ENCODE results near the gene CDK19. TPM values are rescaled to one million over a fixed set of nuclear protein-coding genes. Genes with fewer than 3 reads are reported as not detected.

CDK19 gene
- total and polyA plus RNA-seq, 2 of the 4 experiments (the other 2 are of a cell fraction) = 6.0 to 6.8 TPM

DNA sequence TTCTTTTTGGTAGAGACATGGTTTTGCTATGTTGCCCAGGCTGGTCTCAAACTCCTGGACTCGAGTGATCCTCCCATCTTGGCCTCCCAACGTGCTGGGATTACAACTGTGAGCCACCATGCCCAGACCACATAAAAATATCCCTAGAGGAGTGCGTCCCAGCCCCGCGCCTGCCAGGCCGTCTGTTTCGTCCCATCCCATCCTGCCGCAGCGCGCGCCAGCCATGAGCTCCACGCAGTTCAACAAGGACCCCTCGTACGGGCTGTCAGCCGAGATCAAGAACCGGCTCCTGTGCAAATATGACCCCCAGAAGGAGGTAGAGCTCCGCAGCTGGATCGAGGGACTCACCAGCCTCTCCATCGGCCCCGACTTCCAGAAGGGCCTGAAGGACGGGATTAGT is 42.7 kb upstream of the CDK19 start:
- ChIA-PET CTCF (no interaction called here), POLR2A (ENCODE audit: unreplicated experiment) (no interaction called here)
- no peak overlapping the region for H4K5ac ChIP-seq (ENCODE audit: low read depth, low read length)
- H2AK5ac ChIP-seq (ENCODE audit: low read depth, low read length) = no peak overlapping the region
- no peaks in the 10 kb centered on the region for H3K9me3 ChIP-seq (ENCODE audit: control insufficient read depth, insufficient read depth, low read length)
- no peak overlapping the region for H3K27ac ChIP-seq (ENCODE audit: insufficient read depth, low read length)
- no peaks in the 10 kb centered on the region for H3K36me3 ChIP-seq (ENCODE audit: control insufficient read depth, insufficient read depth, low read length)
- no peak overlapping the region for H2BK15ac ChIP-seq (ENCODE audit: low read depth, low read length)
- H4K91ac ChIP-seq (ENCODE audit: insufficient read depth, low read depth, low read length) = no peak overlapping the region
- H3K9me1 ChIP-seq (ENCODE audit: insufficient read depth, low read length) = no peaks in the 10 kb centered on the region
- dilution Hi-C loops (cut with HindIII; ENCODE audit: low sequenced_read_pairs, unreplicated experiment) = no loop called here
- whole genome bisulfite sequencing, 2 experiments (ENCODE audit: extremely low coverage in 2 of 2, insufficient read length in 1 of 2) = 94% methylated on average over 13 of the region's 21 CpGs; no CpG with 5 or more reads in 1 of the 2 experiments
- no peak overlapping the region for H3K14ac ChIP-seq (replicated peaks; ENCODE audit: low read depth, low read length)
- TF ChIP-seq MXI1 (IDR thresholded peaks at IDR 0.05; ENCODE audit: borderline replicate concordance, low read depth, low read length) (no peak), RFX5 (IDR thresholded peaks at IDR 0.05; ENCODE audit: low read depth, low read length) (no peak), NFE2L2 (IDR thresholded peaks at IDR 0.05; ENCODE audit: low read depth, low read length) (no peak), SMC3 (IDR thresholded peaks at IDR 0.05; ENCODE audit: low read depth, low read length) (no peak), RCOR1 (IDR thresholded peaks at IDR 0.05; ENCODE audit: insufficient replicate concordance, low read length) (no peak), CHD1 (IDR thresholded peaks at IDR 0.05; ENCODE audit: low read depth, low read length) (no peak), MAFK (IDR thresholded peaks at IDR 0.05; ENCODE audit: low read depth, low read length) (no peak), BHLHE40 (IDR thresholded peaks at IDR 0.05; ENCODE audit: low read depth, low read length) (no peak), POLR2A (IDR thresholded peaks at IDR 0.05; ENCODE audit: low read depth, low read length) (no peak), CEBPB (IDR thresholded peaks at IDR 0.05; ENCODE audit: low read depth, low read length) (no peak), RAD21 (IDR thresholded peaks at IDR 0.05; ENCODE audit: low read length) (no peak), MAZ (IDR thresholded peaks at IDR 0.05; ENCODE audit: borderline replicate concordance, low read depth, low read length) (no peak)
- TF ChIP-seq, protein P1, sequence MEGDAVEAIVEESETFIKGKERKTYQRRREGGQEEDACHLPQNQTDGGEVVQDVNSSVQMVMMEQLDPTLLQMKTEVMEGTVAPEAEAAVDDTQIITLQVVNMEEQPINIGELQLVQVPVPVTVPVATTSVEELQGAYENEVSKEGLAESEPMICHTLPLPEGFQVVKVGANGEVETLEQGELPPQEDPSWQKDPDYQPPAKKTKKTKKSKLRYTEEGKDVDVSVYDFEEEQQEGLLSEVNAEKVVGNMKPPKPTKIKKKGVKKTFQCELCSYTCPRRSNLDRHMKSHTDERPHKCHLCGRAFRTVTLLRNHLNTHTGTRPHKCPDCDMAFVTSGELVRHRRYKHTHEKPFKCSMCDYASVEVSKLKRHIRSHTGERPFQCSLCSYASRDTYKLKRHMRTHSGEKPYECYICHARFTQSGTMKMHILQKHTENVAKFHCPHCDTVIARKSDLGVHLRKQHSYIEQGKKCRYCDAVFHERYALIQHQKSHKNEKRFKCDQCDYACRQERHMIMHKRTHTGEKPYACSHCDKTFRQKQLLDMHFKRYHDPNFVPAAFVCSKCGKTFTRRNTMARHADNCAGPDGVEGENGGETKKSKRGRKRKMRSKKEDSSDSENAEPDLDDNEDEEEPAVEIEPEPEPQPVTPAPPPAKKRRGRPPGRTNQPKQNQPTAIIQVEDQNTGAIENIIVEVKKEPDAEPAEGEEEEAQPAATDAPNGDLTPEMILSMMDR (conservative IDR thresholded peaks at IDR 0.05; ENCODE audit: low read depth, low read length) = no peak
- TF ChIP-seq, protein P2, sequence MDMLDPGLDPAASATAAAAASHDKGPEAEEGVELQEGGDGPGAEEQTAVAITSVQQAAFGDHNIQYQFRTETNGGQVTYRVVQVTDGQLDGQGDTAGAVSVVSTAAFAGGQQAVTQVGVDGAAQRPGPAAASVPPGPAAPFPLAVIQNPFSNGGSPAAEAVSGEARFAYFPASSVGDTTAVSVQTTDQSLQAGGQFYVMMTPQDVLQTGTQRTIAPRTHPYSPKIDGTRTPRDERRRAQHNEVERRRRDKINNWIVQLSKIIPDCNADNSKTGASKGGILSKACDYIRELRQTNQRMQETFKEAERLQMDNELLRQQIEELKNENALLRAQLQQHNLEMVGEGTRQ (IDR thresholded peaks at IDR 0.05; ENCODE audit: low read depth, low read length) = no peak
- TF ChIP-seq, protein P3, sequence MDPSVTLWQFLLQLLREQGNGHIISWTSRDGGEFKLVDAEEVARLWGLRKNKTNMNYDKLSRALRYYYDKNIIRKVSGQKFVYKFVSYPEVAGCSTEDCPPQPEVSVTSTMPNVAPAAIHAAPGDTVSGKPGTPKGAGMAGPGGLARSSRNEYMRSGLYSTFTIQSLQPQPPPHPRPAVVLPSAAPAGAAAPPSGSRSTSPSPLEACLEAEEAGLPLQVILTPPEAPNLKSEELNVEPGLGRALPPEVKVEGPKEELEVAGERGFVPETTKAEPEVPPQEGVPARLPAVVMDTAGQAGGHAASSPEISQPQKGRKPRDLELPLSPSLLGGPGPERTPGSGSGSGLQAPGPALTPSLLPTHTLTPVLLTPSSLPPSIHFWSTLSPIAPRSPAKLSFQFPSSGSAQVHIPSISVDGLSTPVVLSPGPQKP (IDR thresholded peaks at IDR 0.05; ENCODE audit: borderline replicate concordance, low read depth, low read length) = no peak
- in situ Hi-C loops (cut with MboI; ENCODE audit: low sequenced_read_pairs) = no loop called here
- no peak overlapping the region for H2BK20ac ChIP-seq (ENCODE audit: low read depth, low read length)
- H2BK120ac ChIP-seq (ENCODE audit: low read depth, low read length) = no peak overlapping the region
- H3K4ac ChIP-seq (ENCODE audit: low read depth, low read length) = no peak overlapping the region
- H3K23ac ChIP-seq (ENCODE audit: low read depth, low read length) = no peak overlapping the region
- H4K8ac ChIP-seq (ENCODE audit: low read depth in 2 of 2, low read length in 2 of 2) = no peak overlapping the region
- no peaks in the 10 kb centered on the region for H4K20me1 ChIP-seq (ENCODE audit: insufficient read depth, low read length)
- no peak overlapping the region for H3K4me3 ChIP-seq (ENCODE audit: insufficient read depth, low read depth, low read length)
- DNase-seq (no peak), ATAC-seq (ENCODE audit: low read depth) (no peak)
- H3K56ac ChIP-seq (ENCODE audit: extremely low read depth, insufficient read depth, low read length) = no peak overlapping the region
- H3K9ac ChIP-seq (ENCODE audit: low read depth, low read length) = no peak overlapping the region
- no peaks in the 10 kb centered on the region for H3K27me3 ChIP-seq (ENCODE audit: control insufficient read depth, insufficient read depth, low read length)
- intact Hi-C loops (cut with micrococcal nuclease) = no loop called here
- no peak overlapping the region for H2AFZ ChIP-seq (replicated peaks; ENCODE audit: low read length, poor library complexity)
- no peaks in the 10 kb centered on the region for H3K79me1 ChIP-seq (ENCODE audit: low read depth in 1 of 2, low read length in 2 of 2)
- H3K4me2 ChIP-seq (ENCODE audit: low read depth, low read length) = no peak overlapping the region
- H3K18ac ChIP-seq (ENCODE audit: low read depth, low read length) = no peak overlapping the region
- H2BK5ac ChIP-seq (ENCODE audit: low read depth, low read length, poor library complexity, severe bottlenecking) = no peak overlapping the region
- H2AK9ac ChIP-seq (replicated peaks; ENCODE audit: low read depth, low read length, poor library complexity) = no peak overlapping the region
- H3K4me1 ChIP-seq (ENCODE audit: control insufficient read depth, insufficient read depth, low read length) = no peaks in the 10 kb centered on the region
- no TSS peak for BruUV-seq (replicated peaks)

Data from IMR-90 (cell line).